HepG2 (cell line): ENCODE data around the gene ATP6V0A1. TPM values are rescaled to one million over a fixed set of nuclear protein-coding genes. Genes with fewer than 3 reads are reported as not detected.
A peak's percentile ranks its signal among the peaks of the same experiment; 100 is the strongest.

Experiments used
- CERS6 ChIP-seq: sonication (generic); formaldehyde crosslinking; IDR thresholded peaks from 2 replicates; pipeline ENCODE4 v1.5.0; 2020; ENCODE audit warnings: missing genetic modification reagents
- MZF1 ChIP-seq: sonication (generic); formaldehyde crosslinking; IDR thresholded peaks from 2 replicates; pipeline ENCODE4 v1.8.1; 2023; ENCODE audit warnings: mild to moderate bottlenecking, missing genetic modification reagents, borderline replicate concordance
- PBX2 ChIP-seq: IDR thresholded peaks from 2 replicates; pipeline ENCODE4 v1.6.1; 2016; ENCODE audit warnings: control low read depth
- RAD51 ChIP-seq: fragments of 450-650 bp; IDR thresholded peaks from 2 replicates; pipeline ENCODE4 v1.6.1; 2016; ENCODE audit warnings: borderline replicate concordance
- RFXAP ChIP-seq: sonication (generic); formaldehyde crosslinking; IDR thresholded peaks from 2 replicates; pipeline ENCODE4 v1.4.0; 2020; ENCODE audit warnings: missing genetic modification reagents, borderline replicate concordance
- ZGPAT ChIP-seq: IDR thresholded peaks from 2 replicates; pipeline ENCODE4 v1.6.1; 2016; ENCODE audit warnings: mild to moderate bottlenecking
- ZNF12 ChIP-seq: sonication (generic); formaldehyde crosslinking; IDR thresholded peaks from 2 replicates; pipeline ENCODE4 v1.5.0; 2020; ENCODE audit warnings: missing genetic modification reagents
- ZNF275 ChIP-seq: sonication (generic); formaldehyde crosslinking; IDR thresholded peaks from 2 replicates; pipeline ENCODE4 v1.8.0; 2022; ENCODE audit warnings: missing genetic modification reagents, mild to moderate bottlenecking, inconsistent platforms, borderline replicate concordance
- polyA plus RNA-seq, 8 experiments: library from polyadenylated mRNA; depleted of rRNA in 3 of 8; stranded (reverse) in 7 of 8; unstranded in 1 of 8; fragments of >200 nt; fragmentation: Illumina TruSeq in 4 of 8; extraction: Trizol in 4 of 8; gene quantifications; 2 replicates each; pipeline versions ENCODE4 v1.2.1 to v1.2.3, GENCODE V29; 2011 to 2016; ENCODE audit warnings: low read depth in 4 of 8, missing spikeins in 1 of 8, mixed read lengths in 1 of 8; ENCODE audit not compliant: insufficient read depth in 1 of 8
- total RNA-seq, 5 experiments: library from RNA; depleted of rRNA; stranded (reverse); fragments of >200 nt; fragmentation: Illumina TruSeq; extraction: Trizol; gene quantifications; 2 replicates each; pipeline ENCODE4 v1.2.3, GENCODE V29; 2016; ENCODE audit warnings: low read depth in 1 of 5
- TF ChIP-seq, protein P1 (sequence below): sonication (generic); formaldehyde crosslinking; conservative IDR thresholded peaks from 2 replicates; pipeline ENCODE4 v1.4.0; 2020; ENCODE audit warnings: mild to moderate bottlenecking, missing genetic modification reagents, moderate library complexity
- TF ChIP-seq, protein P2 (sequence below): sonication (generic); formaldehyde crosslinking; IDR thresholded peaks from 2 replicates; pipeline ENCODE4 v1.8.1; 2023; ENCODE audit warnings: missing genetic modification reagents, mild to moderate bottlenecking, borderline replicate concordance

Gene ATP6V0A1
- total and polyA plus RNA-seq, 2 of the 13 experiments (the other 11 are each of a cell fraction or from before 2014, with no cell fraction given): 27.9 to 54.1 TPM

DNA sequence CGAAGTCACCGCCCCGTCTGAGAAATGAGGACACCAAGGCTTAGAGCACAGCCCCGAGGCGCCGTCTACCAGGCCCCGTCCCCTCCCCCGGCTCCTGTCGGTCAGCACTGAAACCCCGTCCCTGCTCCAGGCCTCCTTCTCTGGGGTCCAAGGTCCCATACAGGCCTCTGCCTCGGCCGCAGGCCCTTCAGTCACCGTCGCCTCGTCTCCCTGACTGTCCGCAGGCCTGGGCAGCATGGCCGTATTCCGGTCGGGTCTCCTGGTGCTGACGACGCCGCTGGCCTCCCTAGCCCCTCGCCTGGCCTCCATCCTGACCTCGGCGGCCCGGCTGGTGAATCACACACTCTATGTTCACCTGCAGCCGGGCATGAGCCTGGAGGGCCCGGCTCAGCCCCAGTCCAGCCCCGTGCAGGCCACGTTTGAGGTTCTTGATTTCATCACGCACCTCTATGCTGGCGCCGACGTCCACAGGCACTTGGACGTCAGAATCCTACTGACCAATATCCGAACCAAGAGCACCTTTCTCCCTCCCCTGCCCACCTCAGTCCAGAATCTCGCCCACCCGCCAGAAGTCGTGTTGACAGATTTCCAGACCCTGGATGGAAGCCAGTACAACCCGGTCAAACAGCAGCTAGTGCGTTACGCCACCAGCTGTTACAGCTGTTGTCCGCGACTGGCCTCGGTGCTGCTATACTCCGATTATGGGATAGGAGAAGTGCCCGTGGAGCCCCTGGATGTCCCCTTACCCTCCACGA is 103.9 kb downstream of the ATP6V0A1 start (continued):
- TF ChIP-seq ZNF275 (CRISPR knock-in tag): peak; percentile 16; the same call in 1 of the 2 replicates
- peak; percentile 49; the same call in 1 of the 2 replicates for TF ChIP-seq MZF1 (CRISPR knock-in tag)
- TF ChIP-seq CERS6 (CRISPR knock-in tag): peak; percentile 69; the same call in 1 of the 2 replicates
- TF ChIP-seq, protein P1, sequence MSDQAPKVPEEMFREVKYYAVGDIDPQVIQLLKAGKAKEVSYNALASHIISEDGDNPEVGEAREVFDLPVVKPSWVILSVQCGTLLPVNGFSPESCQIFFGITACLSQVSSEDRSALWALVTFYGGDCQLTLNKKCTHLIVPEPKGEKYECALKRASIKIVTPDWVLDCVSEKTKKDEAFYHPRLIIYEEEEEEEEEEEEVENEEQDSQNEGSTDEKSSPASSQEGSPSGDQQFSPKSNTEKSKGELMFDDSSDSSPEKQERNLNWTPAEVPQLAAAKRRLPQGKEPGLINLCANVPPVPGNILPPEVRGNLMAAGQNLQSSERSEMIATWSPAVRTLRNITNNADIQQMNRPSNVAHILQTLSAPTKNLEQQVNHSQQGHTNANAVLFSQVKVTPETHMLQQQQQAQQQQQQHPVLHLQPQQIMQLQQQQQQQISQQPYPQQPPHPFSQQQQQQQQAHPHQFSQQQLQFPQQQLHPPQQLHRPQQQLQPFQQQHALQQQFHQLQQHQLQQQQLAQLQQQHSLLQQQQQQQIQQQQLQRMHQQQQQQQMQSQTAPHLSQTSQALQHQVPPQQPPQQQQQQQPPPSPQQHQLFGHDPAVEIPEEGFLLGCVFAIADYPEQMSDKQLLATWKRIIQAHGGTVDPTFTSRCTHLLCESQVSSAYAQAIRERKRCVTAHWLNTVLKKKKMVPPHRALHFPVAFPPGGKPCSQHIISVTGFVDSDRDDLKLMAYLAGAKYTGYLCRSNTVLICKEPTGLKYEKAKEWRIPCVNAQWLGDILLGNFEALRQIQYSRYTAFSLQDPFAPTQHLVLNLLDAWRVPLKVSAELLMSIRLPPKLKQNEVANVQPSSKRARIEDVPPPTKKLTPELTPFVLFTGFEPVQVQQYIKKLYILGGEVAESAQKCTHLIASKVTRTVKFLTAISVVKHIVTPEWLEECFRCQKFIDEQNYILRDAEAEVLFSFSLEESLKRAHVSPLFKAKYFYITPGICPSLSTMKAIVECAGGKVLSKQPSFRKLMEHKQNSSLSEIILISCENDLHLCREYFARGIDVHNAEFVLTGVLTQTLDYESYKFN (CRISPR knock-in tag): 0 out of 2 replicates have a peak, but pooled peaks have one; percentile 8
- no peak; the same call in 1 of the 2 replicates for TF ChIP-seq RFXAP (CRISPR knock-in tag)
- TF ChIP-seq RAD51: no peak
- TF ChIP-seq, protein P2, sequence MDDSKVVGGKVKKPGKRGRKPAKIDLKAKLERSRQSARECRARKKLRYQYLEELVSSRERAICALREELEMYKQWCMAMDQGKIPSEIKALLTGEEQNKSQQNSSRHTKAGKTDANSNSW (CRISPR knock-in tag): peak; percentile 84; the same call in 1 of the 2 replicates
- TF ChIP-seq PBX2 (CRISPR knock-in tag): 0 out of 2 replicates have a peak, but pooled peaks have one; percentile 43
- TF ChIP-seq ZNF12: peak; percentile 54; the same call in 1 of the 2 replicates
- TF ChIP-seq ZGPAT (CRISPR knock-in tag): 0 out of 2 replicates have a peak, but pooled peaks have one; percentile 5
